C4-2B (cell line): Measurements from ENCODE around the gene SOD2.
"Not testable (repeated sequence)": the region's sequence is repeated elsewhere in the genome, so short reads cannot be mapped to it uniquely, and the experiment has no call there.

Experiments
- ZFX ChIP-seq: fragments of 450-650 bp; IDR thresholded peaks from 2 replicates; pipeline ENCODE4 v1.6.1; 2017
- TF ChIP-seq, protein P1 (sequence below): fragments of 450-650 bp; conservative IDR thresholded peaks from 2 replicates; pipeline ENCODE4 v1.5.1; 2017; ENCODE audit warnings: mild to moderate bottlenecking

DNA sequence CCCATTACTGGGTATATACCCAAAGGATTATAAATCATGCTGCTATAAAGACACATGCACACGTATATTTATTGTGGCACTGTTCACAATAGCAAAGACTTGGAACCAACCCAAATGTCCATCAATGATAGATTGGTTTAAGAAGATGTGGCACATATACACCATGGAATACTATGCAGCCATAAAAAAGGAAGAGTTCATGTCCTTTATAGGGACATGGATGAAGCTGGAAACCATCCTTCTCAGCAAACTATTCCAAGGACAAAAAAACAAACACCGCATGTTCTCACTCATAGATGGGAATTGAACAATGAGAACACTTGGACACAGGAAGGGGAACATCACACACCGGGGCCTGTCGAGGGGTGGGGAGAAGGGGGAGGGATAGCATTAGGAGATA lies 16.8 kb downstream of the SOD2 start:
- TF ChIP-seq, protein P1, sequence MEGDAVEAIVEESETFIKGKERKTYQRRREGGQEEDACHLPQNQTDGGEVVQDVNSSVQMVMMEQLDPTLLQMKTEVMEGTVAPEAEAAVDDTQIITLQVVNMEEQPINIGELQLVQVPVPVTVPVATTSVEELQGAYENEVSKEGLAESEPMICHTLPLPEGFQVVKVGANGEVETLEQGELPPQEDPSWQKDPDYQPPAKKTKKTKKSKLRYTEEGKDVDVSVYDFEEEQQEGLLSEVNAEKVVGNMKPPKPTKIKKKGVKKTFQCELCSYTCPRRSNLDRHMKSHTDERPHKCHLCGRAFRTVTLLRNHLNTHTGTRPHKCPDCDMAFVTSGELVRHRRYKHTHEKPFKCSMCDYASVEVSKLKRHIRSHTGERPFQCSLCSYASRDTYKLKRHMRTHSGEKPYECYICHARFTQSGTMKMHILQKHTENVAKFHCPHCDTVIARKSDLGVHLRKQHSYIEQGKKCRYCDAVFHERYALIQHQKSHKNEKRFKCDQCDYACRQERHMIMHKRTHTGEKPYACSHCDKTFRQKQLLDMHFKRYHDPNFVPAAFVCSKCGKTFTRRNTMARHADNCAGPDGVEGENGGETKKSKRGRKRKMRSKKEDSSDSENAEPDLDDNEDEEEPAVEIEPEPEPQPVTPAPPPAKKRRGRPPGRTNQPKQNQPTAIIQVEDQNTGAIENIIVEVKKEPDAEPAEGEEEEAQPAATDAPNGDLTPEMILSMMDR, result not testable (repeated sequence)
- TF ChIP-seq ZFX, result not testable (repeated sequence)
